Amniotic stem cell (primary cell): ENCODE measurements around the gene RHOA.
"Not testable (repeated sequence)": the region's sequence is repeated elsewhere in the genome, so short reads cannot be mapped to it uniquely, and the experiment has no call there.

Experiments
- DNase-seq: peaks from one replicate; lab custom pipeline; 2025; lab: John Stamatoyannopoulos, UW

Gene RHOA

DNA sequence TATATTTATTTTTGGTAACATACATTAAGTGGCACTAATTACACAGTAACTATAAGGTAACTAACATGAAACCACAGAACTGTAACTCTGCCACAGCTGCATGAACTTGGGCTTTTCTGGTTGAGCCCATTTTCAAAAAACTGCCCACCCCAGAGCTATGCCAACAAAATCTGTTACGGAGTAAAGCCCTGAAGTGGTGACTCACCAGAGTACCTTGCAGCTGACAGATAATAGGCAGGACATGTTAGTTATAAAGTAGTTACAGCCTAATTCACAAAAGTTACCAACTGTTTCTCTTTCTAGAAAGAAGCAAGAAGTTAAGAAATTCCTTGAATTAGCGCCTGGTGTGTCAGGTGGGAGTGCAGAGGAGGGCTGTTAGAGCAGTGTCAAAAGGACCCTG, 52.2 kb downstream of the RHOA start:
- no peak for DNase-seq

DNA sequence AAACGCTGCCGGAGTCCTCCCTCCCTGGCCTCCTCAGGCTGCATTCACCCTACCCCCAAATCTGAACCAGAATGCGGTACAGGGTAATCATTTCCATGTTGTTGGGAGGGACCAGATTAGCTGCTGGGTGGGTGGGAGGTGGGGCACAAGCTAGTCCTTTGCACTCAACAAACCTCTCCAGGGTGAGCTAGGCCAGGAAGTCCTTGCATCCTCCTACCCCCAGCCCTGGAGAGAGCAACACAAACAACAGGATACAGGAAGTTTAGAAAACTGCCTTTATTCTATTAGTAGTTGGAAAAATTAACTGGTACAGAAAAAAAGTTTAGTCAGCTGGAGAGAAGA, 52.9 kb downstream of the RHOA start:
- DNase-seq: no peak

DNA sequence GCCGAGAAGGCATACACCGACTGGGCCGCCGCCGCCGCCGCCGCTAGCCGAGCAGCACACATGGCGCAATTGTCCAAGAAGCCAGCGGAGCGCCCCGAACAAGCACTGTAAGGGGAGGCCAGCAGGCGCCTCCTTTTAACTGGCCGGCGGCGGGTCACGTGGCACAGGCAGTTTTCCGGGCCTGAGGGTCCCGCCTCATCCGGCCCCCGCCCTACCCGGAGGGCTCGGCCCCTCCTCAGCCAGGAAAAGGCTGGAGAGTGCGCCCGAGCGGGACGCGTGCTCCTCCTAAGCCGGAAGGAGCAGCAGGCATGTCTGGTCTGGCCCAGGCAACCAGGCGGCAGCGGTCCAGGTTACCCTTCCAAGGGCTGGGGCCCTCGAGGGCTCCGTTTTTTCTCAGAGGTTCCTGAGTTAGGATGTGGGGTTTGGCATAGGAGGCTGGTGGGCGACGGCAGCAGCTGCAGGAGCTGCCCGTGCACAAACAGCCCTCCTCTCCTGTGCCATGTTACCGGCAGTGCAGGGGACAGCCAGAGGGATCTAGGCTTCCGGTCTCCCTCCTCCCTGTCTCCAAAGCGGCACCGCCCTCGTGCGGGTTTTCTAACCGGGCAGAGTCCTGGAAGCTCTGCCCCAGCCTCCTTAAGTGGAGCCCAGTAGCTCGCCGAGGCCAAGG, 53.4 kb downstream of the RHOA start, which contains the start of gene GPX1:
Gene GPX1, minus strand, starts transcription at position 137 of the 667 bp plus-strand sequence. Its CDS starts 75 bp downstream, at position 62.
- DNase-seq: peak; percentile 63

DNA sequence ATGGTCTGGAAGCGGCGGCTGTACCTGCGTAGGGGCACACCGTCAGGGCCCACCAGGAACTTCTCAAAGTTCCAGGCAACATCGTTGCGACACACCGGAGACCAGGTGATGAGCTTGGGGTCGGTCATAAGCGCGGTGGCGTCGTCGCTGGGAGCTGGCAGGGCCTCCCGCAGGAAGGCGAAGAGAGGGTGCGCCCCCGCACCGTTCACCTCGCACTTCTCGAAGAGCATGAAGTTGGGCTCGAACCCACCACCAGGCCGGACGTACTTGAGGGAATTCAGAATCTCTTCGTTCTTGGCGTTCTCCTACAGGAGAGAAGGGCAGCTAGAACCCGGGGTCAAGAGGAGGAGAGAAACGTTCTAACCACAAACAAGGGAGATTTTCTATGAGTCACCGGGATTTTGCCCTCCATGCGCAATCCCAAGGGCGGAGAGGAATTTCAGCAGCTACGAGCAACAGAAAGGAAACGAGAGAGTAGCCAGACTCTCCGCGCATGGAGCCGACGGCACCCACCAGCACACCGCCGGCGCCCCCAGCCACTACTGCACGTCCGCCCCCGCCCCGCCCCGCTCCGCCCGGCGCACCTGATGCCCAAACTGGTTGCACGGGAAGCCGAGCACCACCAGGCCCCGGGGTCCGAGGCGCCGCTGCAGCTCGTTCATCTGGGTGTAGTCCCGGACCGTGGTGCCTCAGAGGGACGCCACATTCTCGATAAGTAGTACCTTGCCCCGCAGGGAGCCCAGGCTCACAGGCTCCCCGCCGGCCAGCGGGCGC, 54.1 kb downstream of the RHOA start:
- peak; percentile 79 for DNase-seq

DNA sequence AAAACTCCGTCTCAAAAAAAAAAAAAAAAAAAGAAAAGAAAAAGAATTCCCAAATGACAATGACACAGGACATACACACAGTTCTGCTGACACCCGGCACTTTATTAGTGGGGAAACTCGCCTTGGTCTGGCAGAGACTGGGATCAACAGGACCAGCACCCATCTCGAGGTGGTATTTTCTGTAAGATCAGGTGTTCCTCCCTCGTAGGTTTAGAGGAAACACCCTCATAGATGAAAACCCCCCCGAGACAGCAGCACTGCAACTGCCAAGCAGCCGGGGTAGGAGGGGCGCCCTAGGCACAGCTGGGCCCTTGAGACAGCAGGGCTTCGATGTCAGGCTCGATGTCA, 54.7 kb downstream of the RHOA start:
- DNase-seq: not testable (repeated sequence)

DNA sequence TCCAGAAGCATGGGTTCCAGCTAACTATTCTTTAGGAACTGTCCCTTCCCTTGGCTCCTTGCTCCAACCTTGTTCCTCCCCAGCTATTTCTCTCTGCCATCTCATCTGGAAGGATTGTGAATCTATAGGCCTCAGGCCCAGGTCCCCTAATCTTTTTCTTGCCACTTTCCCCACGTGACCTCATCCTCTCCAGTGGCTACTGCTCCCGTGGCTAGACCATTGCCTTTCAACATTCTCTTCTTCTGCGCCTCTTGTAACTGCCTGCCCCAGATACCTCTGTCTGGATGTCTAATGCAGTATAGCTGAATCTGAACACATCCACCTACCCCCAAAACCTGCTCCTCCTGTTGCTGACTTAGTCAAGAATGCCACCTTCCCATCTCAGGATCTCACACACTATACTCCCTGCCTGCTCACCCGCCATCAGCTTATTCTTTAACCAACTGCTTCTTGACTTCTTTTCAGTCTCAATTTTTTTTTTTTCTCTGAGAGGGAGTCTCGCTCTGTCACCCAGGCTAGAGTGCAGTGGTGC, 58.8 kb downstream of the RHOA start:
- DNase-seq: no peak

DNA sequence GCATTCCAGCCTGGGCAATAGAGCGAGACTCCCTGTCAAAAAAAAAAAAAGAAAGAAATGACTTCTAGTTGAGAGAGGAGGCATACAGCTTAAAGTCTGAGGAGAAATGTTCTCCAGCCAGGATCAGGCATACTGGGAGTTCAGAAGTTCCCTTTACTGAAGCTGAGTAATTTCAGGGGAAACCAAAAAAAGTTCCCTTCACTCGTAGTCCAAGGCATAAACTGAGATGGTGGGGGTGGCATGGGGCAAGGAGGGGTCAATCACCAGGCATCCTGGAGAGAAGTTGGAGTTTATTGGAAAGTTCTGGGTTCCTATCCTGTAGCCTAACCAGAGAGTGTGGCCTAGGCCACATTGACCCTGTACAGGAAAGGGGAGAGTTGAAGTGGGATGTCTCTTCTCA, 59.5 kb downstream of the RHOA start:
- DNase-seq: no peak

DNA sequence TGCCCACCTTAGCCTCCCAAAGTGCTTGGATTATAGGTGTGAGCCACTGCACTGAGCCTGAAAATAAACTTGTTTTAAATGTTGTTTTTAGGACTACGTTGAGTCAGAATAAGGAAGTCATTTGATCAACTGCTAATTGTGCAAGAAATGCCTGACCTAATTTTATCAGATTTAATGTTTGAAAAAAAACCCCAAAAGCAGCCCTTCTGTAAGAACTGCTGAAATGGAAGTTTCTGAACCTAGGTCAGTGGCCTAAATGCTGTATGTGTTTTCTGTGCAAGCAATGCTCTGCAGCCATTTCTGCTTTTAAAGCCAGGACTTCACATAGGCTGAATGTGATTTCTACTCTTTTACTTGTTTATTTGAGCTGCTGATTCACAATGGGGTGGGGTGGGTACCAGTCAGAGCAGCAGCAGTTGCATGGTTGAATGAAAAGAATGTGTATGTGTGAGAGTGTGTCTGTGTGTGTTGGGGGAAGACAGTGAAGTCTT, 60.2 kb downstream of the RHOA start:
- peak; percentile 64 for DNase-seq

DNA sequence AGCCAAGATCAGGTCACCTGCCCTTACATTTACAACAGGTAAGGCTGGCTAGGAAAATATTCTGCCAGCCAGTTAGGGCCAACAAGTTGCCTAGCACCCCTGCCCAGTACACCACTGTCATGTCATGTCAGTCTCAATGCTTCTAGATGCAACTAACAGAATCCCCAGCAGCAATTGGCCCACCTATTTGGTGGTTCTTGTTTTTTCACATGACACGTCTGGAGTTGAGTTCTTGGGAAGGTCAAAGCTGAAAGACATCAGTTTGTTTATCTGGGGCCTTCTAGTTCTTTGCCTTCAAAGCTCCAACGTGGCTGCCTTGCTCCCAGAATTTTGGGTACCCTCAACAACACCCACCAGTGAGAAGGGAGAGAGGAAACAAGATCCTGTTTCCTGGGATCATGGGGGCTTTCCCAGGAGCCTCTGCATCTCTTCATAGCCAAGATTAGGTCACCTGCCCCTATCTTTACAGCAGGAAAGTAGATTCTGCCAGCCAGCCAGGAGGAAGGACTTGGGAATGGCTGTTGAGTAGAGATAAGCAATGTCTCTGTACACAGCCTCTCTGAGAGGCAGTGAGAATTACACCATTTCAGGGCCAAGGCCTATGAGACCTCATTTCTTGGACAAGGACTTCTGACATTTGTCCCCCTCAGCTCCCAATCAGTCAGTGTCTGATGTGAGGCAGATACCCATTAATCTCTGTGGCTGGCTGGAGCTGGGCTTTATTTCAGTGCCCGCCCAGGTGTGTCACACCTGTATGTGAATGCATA, 62.2 kb downstream of the RHOA start:
- no peak for DNase-seq

DNA sequence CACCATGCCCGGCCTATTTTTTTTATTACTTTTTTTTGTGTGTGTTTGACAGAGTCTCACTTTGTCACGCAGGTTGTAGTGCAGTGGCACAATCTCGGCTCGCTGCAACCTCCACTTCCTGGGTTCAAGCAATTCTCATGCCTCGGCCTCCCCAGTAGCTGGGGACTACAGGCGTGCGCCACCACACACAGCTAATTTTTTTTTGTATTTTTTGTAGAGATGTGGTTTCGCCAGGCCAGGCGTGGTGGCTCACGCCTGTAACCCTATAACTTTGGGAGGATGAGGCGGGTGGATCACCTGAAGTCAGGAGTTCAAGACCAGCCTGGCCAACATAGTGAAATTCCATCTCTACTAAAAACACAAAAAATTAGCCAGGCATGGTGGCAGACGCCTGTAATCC, 63.4 kb downstream of the RHOA start:
- not testable (repeated sequence) for DNase-seq

DNA sequence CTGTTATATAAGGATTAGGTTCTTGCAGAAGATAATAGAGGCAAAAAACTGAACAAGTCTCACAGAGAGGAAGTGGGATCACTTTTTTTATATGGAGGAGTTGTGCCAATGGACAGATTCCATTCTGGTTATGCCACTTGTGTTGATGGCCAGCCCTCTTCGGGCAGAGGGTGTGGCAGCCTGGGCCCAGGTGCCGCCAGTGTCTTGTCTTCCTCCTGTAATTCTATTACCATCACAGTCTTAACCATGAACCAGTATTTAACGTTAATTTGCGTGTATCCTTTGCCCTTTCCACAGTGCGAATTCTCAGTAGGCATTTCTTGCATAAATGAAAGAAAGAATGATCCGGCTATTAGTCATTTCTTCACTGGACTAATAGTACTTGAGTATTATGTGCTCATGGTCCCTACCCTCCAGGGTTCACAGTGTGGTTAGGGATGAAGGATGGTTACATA, 65.0 kb downstream of the RHOA start:
- DNase-seq: no peak

DNA sequence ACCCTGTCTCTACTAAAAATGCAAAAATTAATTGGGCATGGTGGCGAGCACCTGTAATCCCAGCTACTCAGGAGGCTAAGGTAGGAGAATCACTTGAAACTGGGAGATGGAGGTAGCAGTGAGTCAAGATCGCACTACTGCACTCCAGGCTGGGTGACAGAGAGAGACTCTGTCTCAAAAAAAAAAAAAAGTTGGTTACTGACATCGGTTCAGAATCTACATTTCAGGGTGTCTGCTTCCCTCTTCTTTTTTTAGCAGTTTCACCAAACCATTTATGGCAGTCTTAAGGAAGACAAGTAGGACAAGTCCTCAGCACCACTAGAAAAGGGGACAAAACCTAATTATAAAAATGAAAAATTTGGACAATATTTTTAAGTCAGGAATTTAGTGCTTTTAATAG, 68.6 kb downstream of the RHOA start:
- DNase-seq: no peak

DNA sequence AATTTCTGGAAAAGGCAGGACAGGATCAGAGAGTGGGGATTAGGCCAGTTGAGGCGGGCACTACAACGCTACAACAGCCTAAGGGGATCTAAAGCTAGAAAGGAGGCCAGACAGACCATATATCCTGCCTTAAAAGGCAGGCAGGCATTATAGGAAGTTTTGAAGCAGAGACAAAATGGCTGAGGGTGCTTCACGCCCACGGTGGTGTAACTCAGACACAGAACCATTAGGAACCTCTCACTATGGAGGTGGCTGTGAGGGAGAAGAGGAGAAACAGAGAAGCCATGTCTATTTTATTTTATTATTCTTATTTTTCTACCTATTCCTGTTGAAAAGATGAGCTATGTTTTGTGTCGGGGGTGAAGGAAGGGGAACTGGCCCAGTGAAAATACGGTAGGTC, 69.8 kb downstream of the RHOA start:
- no peak for DNase-seq

DNA sequence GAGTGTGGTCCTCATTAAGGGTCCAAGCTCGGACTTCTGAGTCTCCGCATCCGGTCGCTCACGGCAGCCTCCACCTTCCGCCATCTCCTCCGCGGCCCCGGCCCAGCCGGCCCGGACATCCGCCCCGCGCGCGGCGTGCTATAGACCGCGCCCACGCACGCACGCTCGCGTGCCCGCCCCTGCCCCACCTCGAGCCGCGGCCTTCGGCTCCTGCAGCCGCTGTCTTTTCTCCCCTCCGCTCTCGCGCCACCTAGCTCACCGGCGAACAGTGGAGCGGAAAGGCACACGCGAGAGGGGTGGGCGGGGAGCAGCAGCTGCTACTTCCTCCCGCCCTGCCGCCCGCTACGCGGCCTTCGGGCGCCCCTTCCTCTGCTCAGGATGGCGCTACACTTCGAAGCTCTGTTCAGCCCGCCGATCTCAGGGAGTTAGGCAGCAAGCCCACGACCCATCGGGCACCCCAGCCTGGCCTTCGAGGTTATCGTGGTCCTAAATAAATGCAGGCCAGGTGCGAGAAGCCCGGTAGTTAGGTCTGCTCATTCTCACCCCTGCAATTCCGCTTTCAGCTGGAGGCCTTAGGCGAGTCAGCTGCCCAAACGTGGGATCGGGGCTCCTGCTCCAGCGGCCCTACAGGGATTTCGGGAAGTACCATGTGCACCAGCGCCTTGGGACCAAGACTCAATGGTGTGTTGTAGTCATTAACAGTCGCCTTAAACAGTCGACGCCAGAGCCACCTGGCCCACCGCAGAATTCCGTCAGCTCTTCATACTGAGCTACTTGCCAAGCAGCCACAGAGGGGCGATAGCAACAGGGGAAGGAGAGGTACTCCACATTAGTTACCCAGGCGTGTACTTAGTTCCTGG, 71.6 kb downstream of the RHOA start, which contains the start of gene USP4:
Gene USP4, minus strand, starts transcription at position 113 of the 860 bp plus-strand sequence. Its CDS starts 29 bp downstream, at position 84.
- DNase-seq: peak; percentile 73

DNA sequence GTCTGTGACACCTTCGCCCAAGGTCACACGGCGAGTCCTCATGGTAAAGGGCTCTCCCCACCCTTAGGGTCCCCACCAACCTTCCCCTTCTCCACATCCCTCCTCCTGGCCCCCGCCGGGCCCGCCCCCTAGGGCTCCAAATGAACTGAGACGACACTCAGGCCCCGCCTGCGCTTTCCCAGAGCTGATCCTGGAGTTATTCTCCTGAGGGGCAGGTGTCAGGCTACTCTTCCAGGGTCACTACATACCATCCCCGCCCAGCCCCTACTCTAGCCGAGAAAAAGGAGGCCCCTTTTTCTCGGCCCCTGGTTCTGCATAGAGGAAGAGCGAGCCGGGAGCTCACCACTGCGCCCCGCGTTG, 72.2 kb downstream of the RHOA start:
- DNase-seq: no peak

DNA sequence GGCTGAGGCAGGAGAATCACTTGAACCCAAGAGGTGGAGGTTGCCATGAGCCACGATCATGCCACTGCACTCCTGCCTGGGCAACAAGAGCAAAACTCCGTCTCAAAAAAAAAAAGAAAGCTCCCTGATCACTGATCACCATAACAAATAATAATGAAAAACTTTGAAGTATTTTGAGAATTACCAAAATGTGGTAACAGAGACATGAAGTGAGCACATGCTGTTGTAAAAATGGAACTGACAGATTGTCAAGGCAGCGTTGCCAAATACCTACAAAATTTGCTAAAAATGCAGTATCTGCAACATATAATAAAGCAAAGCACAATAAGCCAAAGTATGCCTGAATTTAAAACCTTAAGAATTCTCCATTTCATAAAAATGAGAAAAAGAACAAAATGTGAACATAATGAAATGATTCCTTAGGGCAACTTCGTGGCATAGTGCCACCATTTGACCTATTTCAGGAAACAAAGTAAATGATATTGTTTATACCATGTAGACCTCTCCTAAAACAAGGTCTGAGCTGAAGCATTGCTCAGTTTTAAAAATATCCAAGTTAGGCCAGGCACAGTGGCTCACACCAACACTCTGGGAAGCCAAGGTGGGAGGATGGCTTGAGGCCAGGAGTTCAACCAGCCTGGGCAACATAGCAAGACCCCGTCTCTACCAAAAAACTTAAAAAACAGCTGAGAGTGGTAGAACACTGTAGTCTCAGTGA, 77.7 kb downstream of the RHOA start:
- DNase-seq: no peak

DNA sequence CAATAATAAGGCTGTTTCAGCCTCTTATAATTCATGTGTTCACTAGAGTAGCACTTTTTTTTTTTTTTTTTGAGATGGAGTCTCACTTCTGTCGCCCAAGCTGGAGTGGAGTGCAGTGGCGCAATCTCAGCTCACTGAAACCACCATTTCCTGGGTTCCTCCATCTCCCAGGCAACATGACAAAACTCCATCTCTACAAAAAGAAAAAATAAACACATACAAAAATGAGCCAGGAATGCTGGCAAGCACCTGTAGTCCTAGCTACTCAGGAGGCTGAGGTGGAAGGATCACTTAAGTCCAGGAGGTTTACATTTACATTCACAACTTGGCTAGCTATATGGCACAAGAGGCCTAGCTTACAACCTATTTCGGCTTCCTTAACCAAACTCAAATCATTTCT, 78.7 kb downstream of the RHOA start:
- no peak for DNase-seq

DNA sequence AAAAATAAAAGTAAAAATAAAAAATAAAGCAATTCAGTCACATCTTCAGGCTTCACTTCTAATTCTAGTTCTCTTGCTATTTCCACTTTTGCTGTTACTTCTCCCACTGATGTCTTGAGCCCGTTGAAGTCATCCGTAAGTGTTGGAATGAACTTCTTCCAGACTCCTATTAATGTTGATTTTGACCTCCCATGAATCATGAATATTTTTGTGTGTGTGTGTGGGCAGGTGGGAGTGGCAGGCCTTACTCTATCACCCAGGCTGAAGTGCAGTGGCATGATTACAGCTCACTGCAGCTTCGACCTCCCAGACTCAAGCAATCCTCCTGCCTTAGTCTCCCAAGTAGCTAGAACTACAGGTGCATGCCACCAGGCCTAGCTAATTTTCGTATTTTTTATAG, 82.6 kb downstream of the RHOA start:
- DNase-seq: no peak

DNA sequence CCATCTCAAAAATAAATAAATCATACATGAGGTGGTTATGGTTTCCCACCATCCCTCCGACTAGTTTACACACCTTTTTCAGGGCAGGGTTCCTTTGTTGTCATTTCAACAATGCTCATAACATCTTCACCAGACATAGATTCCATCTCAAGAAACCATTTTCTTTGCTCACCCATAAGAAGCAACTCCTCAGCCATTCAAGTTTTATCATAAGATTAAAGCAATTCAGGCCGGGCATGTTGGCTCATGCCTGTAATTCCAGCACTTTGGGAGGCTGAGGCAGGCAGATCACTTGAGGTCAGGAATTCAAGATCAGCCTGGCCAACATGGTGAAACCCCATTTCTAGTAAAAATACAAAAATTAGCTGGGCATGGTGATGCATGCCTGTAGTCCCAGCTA, 83.4 kb downstream of the RHOA start:
- DNase-seq: not testable (repeated sequence)

DNA sequence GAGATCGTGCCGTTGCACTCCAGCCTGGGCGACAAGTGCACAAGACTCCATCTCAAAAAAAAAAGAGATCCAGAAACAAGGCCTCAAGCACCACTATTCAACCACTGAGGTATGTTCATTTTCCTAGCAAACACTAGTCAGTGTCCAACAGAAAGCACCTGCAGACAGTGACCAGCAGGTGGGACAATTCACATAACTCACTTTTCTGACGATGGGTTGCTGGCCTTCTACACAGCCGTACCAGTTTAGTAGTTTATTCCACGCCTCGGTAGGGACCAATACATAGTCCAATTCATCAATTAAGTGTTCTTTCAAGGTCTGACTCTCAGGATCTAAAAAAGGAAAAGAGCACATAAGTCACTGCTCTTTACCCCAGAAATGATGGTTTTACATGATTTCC, 84.3 kb downstream of the RHOA start:
- DNase-seq: no peak

DNA sequence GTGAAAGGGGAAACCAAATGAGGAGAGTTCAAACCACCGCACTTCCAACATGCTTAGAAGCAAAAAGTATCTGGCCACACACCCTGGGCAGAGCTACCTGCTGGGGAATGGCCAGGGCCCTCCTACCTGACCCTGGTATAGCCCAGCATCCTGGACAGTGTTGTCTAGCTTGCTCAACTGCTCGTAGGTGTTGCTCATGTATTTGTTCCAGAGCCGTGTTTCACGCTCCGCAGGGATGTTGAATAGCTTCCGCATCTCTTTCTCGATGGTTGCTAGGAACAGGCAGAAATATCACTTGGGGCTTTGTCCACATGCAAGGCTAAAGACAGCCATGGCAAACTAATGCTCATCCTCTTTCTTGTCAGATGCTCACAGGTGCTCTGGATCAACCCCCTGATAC, 87.0 kb downstream of the RHOA start:
- DNase-seq: no peak
